ENCODE results near the gene FAM47C. TPM values are rescaled to one million over a fixed set of nuclear protein-coding genes. Genes with fewer than 3 reads are reported as not detected.
"Not testable (repeated sequence)": the region's sequence is repeated elsewhere in the genome, so short reads cannot be mapped to it uniquely, and the experiment has no call there.

The FAM47C gene
- not detected in 2 replicates for total RNA-seq

DNA sequence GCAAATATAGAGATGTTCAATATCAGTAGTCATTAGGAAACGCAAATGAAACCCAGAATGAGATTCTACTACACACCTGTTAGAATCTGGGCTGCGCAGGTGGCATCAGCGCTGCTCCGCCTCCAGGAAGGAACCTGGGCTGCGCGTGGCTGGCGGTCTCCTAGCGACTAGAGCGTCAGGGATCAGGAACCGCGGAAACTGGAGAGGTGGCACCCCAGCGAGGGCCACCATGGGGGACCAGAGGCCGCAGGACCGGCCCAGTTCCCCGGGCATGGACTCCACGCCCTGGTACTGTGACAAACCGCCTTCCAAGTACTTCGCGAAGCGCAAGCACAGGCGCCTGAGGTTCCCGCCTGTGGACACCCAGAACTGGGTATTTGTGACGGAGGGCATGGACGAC lies at the start of gene FAM47C:
Gene FAM47C, plus strand, starts transcription at position 185 of the 400 bp plus-strand sequence. Its CDS starts 45 bp downstream, at position 230.
- intact Hi-C loops (cut with micrococcal nuclease) = not testable (repeated sequence)

- intact Hi-C loops (cut with micrococcal nuclease) = no loop called here
Observed at GRCh38 chrX:36961590-36961989, 46.6 kb upstream of the FAM47C start.

DNA sequence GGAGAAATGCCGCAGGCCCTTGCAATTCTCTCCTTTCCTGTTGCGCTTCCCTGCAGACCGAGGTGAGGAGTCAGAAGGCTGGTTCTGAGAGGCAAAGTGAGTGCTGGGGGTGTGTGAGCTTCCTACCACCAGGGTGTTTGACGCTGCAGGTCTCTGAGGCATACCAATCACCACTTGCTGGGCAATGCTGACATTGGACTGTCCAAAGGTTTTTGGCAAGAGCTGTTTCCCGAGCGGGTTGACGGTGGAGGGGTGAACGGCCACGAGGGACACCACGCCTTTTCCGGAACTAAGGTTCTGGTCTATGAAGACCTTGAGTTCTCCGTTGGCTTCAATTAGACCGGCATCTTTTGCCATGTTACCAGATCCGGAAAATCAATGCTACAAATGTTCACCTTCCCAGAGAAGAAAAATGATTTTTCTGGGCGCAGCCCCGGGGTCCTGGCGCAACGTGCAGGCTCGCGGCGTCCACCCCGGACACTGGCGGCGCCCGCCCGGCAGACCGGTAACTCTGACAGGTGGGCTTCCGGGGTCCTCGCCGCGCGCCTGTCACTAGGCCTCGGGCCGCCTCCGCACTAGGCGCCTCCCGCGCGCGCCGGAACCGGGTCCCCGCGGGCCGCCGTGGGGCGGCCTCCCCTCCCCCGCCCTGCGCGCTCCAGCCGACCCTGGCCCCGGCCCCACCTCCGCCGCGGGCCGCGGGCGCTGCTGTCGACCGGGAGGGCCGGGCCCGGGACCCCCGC lies 44.9 kb upstream of the FAM47C start:
- intact Hi-C loops (cut with micrococcal nuclease) = no loop called here

DNA sequence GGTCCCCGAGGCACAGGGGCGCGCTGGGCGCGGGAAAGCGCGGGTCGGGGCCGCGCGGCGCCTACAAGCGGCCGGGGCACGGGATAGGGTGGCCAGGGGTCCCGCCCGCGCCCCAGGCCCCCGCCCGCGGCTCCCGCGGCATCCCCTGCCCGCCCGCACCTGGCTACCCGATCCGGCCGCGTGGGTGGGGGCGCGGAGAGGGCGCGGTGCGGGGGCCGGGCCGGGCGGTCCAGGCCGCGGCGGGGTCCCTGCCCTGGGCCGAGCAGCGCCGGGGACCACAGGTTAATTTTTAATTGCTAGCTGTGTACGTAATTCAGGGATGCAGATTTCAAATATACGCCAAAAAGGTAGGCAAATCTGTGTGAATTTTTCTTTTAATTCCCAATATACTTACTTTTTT lies 44.3 kb upstream of the FAM47C start:
- intact Hi-C loops (cut with micrococcal nuclease) = no loop called here

- intact Hi-C loops (cut with micrococcal nuclease) = no loop called here
Observed at GRCh38 chrX:36973575-36973974, 34.6 kb upstream of the FAM47C start.

DNA sequence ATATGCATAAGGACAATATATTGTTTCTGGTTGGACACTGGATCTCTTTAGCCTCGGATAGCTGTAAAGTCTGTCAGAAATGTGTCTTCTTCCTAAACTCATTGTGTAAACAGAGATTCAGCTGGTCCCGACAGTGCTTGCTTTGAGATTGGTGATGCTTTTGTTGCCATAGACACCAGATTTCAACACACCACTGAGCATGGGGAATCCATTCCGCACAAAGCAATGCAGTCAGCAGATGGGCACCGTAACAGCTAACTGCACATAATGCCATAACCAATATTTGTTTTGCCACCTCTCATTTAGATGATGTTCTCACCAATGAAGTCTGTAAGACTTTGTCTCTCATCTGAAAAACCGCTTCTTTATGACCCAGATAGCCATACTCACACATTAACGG lies 33.3 kb upstream of the FAM47C start:
- intact Hi-C loops (cut with micrococcal nuclease) = no loop called here

DNA sequence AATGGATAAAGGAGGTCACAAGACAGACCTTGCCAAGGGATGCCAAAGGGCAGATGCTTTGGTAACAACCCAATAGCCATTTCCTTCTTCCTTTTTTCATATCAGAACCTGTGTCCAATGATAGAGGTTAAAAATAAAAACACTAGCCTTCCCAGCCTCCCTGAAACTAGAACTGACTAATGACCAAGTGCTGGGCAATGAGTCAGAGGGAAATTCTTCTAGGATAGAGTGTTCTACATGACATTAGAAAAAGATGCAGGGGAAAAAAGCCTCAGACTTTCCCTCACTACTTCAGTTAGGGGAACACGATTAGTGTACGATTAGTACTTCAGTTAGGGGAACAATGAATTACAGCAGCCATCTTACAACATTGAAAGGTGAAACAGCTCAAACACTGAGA lies 29.3 kb upstream of the FAM47C start:
- intact Hi-C loops (cut with micrococcal nuclease) = no loop called here

GRCh38 chrX:36983831-36984230 lies 24.3 kb upstream of the FAM47C start:
- intact Hi-C loops (cut with micrococcal nuclease) = no loop called here

DNA sequence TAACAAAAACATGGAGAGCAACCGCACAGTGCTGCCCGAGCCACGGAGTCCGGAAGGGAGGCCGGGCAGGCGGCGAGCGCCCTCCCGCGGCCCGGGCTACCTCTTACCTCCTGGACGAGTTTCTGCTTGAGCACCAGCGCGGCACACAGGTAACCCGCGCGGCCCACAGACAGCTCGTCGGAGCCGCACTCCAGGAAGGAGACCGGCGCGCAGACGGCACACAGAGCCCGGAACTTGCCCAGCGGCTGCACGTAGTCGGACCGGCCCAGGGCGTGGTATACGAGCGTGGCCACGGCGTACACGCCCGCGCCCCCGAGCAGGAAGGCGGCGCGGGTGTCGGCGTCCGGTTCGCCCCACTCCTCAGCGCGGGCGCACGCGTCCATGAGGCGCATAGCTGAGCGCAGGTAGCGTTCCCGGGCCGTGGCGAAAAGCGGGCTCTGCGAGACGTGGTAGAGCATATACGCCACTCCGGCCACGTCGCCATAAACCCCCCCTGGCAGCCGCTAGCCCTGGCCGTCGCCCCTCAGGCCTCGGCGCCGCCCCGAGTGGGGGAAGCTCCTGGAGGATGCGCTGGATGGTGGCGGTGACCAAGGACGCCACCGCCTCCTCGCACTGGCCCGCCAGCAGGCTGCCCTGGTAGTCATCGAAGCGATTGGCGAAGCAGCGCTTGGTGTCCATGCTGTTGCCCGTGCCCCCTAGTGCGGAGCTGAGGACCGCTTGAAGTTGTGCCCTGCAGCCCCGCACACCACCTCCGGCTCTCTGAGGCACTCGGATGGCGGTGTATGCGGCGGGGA lies 22.6 kb upstream of the FAM47C start:
- intact Hi-C loops (cut with micrococcal nuclease) = not testable (repeated sequence)

GRCh38 chrX:36986231-36986630 lies 21.9 kb upstream of the FAM47C start:
- intact Hi-C loops (cut with micrococcal nuclease) = no loop called here

GRCh38 chrX:36987212-36987611 lies 21.0 kb upstream of the FAM47C start:
- intact Hi-C loops (cut with micrococcal nuclease) = not testable (repeated sequence)

GRCh38 chrX:37000140-37000539 lies 8.0 kb upstream of the FAM47C start:
- intact Hi-C loops (cut with micrococcal nuclease) = no loop called here

- intact Hi-C loops (cut with micrococcal nuclease) = no loop called here
Observed at GRCh38 chrX:37010496-37010895, 2.3 kb downstream of the FAM47C start.

DNA sequence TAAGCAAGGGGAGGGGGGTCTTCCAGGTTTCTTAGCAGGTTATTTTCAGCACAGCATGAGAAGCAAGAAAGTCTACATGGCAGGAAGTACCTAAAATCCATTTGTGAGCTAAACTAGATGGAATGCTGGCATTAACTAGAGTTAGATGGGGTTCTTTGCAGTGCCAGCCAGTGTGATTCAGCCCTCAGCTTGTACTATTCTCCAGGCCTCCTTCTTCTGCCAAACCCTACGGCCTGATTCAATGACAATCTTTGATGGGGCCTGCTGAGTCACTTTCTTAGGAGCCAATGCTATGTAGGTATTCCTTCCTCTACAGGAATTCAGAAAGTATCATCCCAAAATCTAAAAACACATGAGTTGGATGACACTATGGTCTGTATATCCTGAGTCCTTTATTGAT lies 26.1 kb downstream of the FAM47C start:
- intact Hi-C loops (cut with micrococcal nuclease) = not testable (repeated sequence)

DNA sequence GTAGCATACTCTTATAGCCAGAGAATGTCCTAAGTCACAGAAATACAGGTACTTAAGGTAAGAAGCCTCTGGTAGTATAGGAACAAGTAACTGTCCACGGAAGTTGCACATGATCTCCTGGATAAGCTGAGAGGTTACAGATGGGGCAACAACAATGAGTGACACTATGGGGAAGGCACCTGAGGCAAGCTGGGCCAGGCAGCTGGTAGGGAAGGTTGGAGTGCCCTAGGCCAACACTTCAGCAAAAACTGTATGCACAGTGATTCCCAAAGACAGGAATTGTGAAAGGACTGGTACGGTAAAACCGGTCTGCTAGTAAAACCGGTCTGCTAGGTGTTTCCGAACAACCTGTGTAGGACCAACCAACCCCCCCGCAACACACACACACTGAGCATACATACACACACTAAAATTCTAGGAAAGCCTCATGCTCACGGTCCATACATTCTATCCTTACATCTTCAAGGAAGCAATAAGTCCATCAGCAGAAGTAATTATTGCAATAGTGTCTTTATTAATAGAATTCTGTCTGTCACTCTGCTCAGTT lies 28.6 kb downstream of the FAM47C start:
- intact Hi-C loops (cut with micrococcal nuclease) = not testable (repeated sequence)

GRCh38 chrX:37038814-37039213 lies 30.6 kb downstream of the FAM47C start:
- intact Hi-C loops (cut with micrococcal nuclease) = not testable (repeated sequence)

DNA sequence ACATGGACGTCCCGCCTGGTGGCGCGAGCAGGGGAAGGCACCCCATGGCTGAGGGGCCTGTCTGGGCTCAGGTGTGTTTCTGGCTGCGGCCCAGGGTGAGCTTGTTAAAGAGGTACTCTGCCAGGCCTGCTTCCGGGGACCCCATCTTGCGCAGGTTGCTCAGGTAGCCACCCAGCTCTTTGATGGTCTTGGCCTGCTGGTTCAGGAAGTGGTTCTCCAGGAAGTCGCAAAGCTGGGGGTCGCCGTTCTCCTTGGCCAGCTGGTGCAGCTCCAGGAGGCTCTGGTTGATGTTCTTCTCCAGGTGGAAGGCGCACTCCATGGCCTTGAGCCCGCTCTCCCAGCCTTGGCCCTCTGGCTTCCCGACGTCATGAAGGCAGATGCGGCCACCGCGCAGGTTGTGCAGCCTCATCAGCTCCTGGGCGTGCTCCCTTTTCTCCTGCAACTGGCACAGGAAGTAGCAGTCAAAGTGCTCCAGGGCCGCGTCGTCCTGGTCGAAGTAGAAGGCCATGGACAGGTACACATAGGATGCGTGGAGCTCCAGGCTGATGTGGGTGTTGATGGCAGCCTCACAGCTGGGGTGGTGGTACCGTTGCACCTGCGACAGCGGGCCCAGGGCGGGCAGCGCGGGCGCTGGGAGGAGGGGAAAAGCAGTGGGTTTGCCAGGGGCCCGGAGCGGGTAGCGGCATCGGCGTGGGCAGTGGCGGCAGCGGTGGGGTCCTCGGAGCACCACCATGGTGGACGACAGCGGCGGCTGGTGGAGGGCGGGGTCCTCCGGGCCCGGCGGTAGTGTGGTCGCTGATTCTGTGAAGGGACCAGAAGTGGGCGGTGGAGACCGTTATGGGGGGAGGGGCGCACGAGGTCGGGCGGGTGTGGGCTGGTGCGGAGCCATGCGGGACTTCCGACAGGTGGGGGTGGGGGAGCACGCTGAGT lies 35.1 kb downstream of the FAM47C start:
- intact Hi-C loops (cut with micrococcal nuclease) = not testable (repeated sequence)

- intact Hi-C loops (cut with micrococcal nuclease) = no loop called here
Observed at GRCh38 chrX:37047776-37048175, 39.6 kb downstream of the FAM47C start.

DNA sequence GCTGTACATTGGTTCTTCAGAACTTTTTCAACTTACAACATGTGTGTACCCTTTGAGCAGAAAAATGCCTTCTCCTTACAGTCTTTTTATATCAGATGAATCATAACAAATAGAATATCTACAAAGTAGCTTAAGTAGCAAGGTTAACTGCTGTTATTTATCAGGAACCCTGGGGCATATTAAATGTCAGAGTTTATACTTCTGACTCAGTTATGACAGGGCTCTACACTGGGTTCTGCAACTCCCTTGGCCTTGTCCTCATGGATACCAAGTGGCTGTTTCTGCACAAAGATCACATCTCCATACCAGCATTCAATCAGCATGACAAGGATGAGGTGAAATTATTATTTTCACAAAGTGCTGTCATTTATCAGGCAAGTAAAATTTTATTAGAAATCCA lies 49.4 kb downstream of the FAM47C start:
- intact Hi-C loops (cut with micrococcal nuclease) = not testable (repeated sequence)

GRCh38 chrX:37060999-37061398 lies 52.8 kb downstream of the FAM47C start:
- intact Hi-C loops (cut with micrococcal nuclease) = no loop called here
